ENCODE measurements around the gene UVRAG.

The UVRAG gene

GRCh38 chr11:75884321-75884720, 69.3 kb downstream of the UVRAG start:
- H3K4me2 ChIP-seq (ENCODE audit: low read length) = no peak overlapping the region
- H3K36me3 ChIP-seq (replicated peaks; ENCODE audit: low read depth, low read length) = peaks cover 34% of the 10 kb centered on the region
- no peak overlapping the region for H3K4me3 ChIP-seq (ENCODE audit: low read length)
- H3K9me3 ChIP-seq (ENCODE audit: insufficient read depth, low read length) = no peaks in the 10 kb centered on the region
- no peaks in the 10 kb centered on the region for H3K27me3 ChIP-seq (ENCODE audit: low read depth, low read length)
- peaks cover 42% of the 10 kb centered on the region for H3K79me2 ChIP-seq (ENCODE audit: low read length)
- no peak overlapping the region for H3K9ac ChIP-seq (ENCODE audit: low read length)
- H4K20me1 ChIP-seq (ENCODE audit: insufficient read depth, low read length) = peaks cover 13% of the 10 kb centered on the region
- TF ChIP-seq EZH2phosphoT487 (IDR thresholded peaks at IDR 0.05; ENCODE audit: low read depth) = no peak
- TF ChIP-seq CTCF (IDR thresholded peaks at IDR 0.05; ENCODE audit: low read depth, low read length) = no peak
- peaks cover 11% of the 10 kb centered on the region for H3K4me1 ChIP-seq (ENCODE audit: low read length)
- H2AFZ ChIP-seq (ENCODE audit: low read depth, low read length) = no peak overlapping the region
- no peak overlapping the region for H3K27ac ChIP-seq (ENCODE audit: low read length)

GRCh38 chr11:75888416-75888815, 73.4 kb downstream of the UVRAG start:
- peaks cover 38% of the 10 kb centered on the region for H3K4me1 ChIP-seq (ENCODE audit: low read length)
- no peaks in the 10 kb centered on the region for H3K9me3 ChIP-seq (ENCODE audit: insufficient read depth, low read length)
- no peak overlapping the region for H3K9ac ChIP-seq (ENCODE audit: low read length)
- H3K4me2 ChIP-seq (ENCODE audit: low read length) = no peak overlapping the region
- H3K79me2 ChIP-seq (ENCODE audit: low read length) = peaks cover 57% of the 10 kb centered on the region
- H4K20me1 ChIP-seq (ENCODE audit: insufficient read depth, low read length) = no peaks in the 10 kb centered on the region
- TF ChIP-seq EZH2phosphoT487 (IDR thresholded peaks at IDR 0.05; ENCODE audit: low read depth) (no peak), CTCF (IDR thresholded peaks at IDR 0.05; ENCODE audit: low read depth, low read length) (no peak)
- no peak overlapping the region for H2AFZ ChIP-seq (ENCODE audit: low read depth, low read length)
- peaks cover 30% of the 10 kb centered on the region for H3K36me3 ChIP-seq (replicated peaks; ENCODE audit: low read depth, low read length)
- H3K27ac ChIP-seq (ENCODE audit: low read length) = no peak overlapping the region
- H3K27me3 ChIP-seq (ENCODE audit: low read depth, low read length) = no peaks in the 10 kb centered on the region
- no peak overlapping the region for H3K4me3 ChIP-seq (ENCODE audit: low read length)

- Histone ChIP-seq H3K27me3 (ENCODE audit: low read depth, low read length) (no peaks in the 10 kb centered on the region), H2AFZ (ENCODE audit: low read depth, low read length) (no peak overlapping the region), H3K4me3 (ENCODE audit: low read length) (peak overlapping the region; percentile 55), H3K4me1 (ENCODE audit: low read length) (peaks cover 69% of the 10 kb centered on the region), H3K4me2 (ENCODE audit: low read length) (peak overlapping the region; percentile 76), H3K36me3 (replicated peaks; ENCODE audit: low read depth, low read length) (peaks cover 28% of the 10 kb centered on the region), H3K9ac (ENCODE audit: low read length) (peak overlapping the region; percentile 75), H3K79me2 (ENCODE audit: low read length) (peaks cover 55% of the 10 kb centered on the region), H3K9me3 (ENCODE audit: insufficient read depth, low read length) (peaks cover 4% of the 10 kb centered on the region; the same call in 1 of the 2 replicates), H4K20me1 (ENCODE audit: insufficient read depth, low read length) (0 out of 2 replicates have a peak, but pooled peaks cover 6% of the 10 kb centered on the region), H3K27ac (ENCODE audit: low read length) (peak overlapping the region; percentile 91)
- TF ChIP-seq CTCF (IDR thresholded peaks at IDR 0.05; ENCODE audit: low read depth, low read length) (no peak), EZH2phosphoT487 (IDR thresholded peaks at IDR 0.05; ENCODE audit: low read depth) (no peak)
Observed at GRCh38 chr11:75891947-75892739, 77.1 kb downstream of the UVRAG start.

GRCh38 chr11:75893251-75893650, 78.2 kb downstream of the UVRAG start:
- Histone ChIP-seq H4K20me1 (ENCODE audit: insufficient read depth, low read length) (peaks cover 8% of the 10 kb centered on the region; the same call in 1 of the 2 replicates), H3K4me2 (ENCODE audit: low read length) (peak overlapping the region; percentile 76), H3K4me3 (ENCODE audit: low read length) (peak overlapping the region; percentile 55), H3K36me3 (replicated peaks; ENCODE audit: low read depth, low read length) (peaks cover 28% of the 10 kb centered on the region), H3K27ac (ENCODE audit: low read length) (peak overlapping the region; percentile 91), H3K9ac (ENCODE audit: low read length) (peak overlapping the region; percentile 75), H3K9me3 (ENCODE audit: insufficient read depth, low read length) (peaks cover 4% of the 10 kb centered on the region; the same call in 1 of the 2 replicates), H3K27me3 (ENCODE audit: low read depth, low read length) (no peaks in the 10 kb centered on the region), H3K79me2 (ENCODE audit: low read length) (peaks cover 59% of the 10 kb centered on the region), H3K4me1 (ENCODE audit: low read length) (peaks cover 74% of the 10 kb centered on the region), H2AFZ (ENCODE audit: low read depth, low read length) (no peak overlapping the region)
- TF ChIP-seq EZH2phosphoT487 (IDR thresholded peaks at IDR 0.05; ENCODE audit: low read depth) = no peak
- TF ChIP-seq CTCF (IDR thresholded peaks at IDR 0.05; ENCODE audit: low read depth, low read length) = no peak

All from OCI-LY3 (cell line).